Liver (tissue), 9 donors: ENCODE results near the gene ZFP91. TPM values are rescaled to one million over a fixed set of nuclear protein-coding genes. Genes with fewer than 3 reads are reported as not detected.

ENCODE experiments used
- DNase-seq: peaks from one replicate; pipeline ENCODE4 v3.0.0-alpha.2; 2017; ENCODE audit warnings: low spot score
- H3K27ac ChIP-seq, 2 donors: one replicate each; pipeline ENCODE4 v1.7.0; 2013; ENCODE audit warnings: inconsistent platforms in 2 of 2, low read length in 2 of 2, control low read depth in 1 of 2, low read depth in 1 of 2, mild to moderate bottlenecking in 1 of 2
- H3K27me3 ChIP-seq, 4 donors: one replicate each; pipeline versions ENCODE4 v1.6.1 to v1.7.0; 2013; ENCODE audit warnings: low read length in 3 of 4, inconsistent platforms in 1 of 4, mild to moderate bottlenecking in 1 of 4, moderate library complexity in 1 of 4; ENCODE audit not compliant: control insufficient read depth in 4 of 4, insufficient read depth in 4 of 4
- H3K36me3 ChIP-seq, 4 donors: one replicate each; pipeline versions ENCODE4 v1.6.1 to v1.7.0; 2013; ENCODE audit warnings: low read length in 3 of 4, mild to moderate bottlenecking in 3 of 4, low read depth in 1 of 4, moderate library complexity in 1 of 4; ENCODE audit not compliant: control insufficient read depth in 4 of 4, insufficient read depth in 3 of 4
- H3K4me1 ChIP-seq, 4 donors: one replicate each; pipeline versions ENCODE4 v1.6.1 to v1.7.0; 2013; ENCODE audit warnings: low read length in 3 of 4, mild to moderate bottlenecking in 3 of 4, moderate library complexity in 1 of 4; ENCODE audit not compliant: control insufficient read depth in 4 of 4, insufficient read depth in 4 of 4
- H3K4me3 ChIP-seq, 3 donors: one replicate each; pipeline versions ENCODE4 v1.6.1 to v1.7.0; 2013; ENCODE audit warnings: low read length in 3 of 3, control low read depth in 1 of 3, low read depth in 1 of 3, mild to moderate bottlenecking in 1 of 3
- H3K9ac ChIP-seq, 2 donors: one replicate each; pipeline ENCODE4 v1.7.0; 2013; ENCODE audit warnings: low read length in 2 of 2, mild to moderate bottlenecking in 2 of 2, moderate library complexity in 2 of 2, control low read depth in 1 of 2, low read depth in 1 of 2
- H3K9me3 ChIP-seq, 4 donors: one replicate each; pipeline versions ENCODE4 v1.6.1 to v1.7.0; 2013; ENCODE audit warnings: low read length in 3 of 4; ENCODE audit not compliant: control insufficient read depth in 4 of 4
- ATF3 ChIP-seq: IDR thresholded peaks from 2 replicates; pipeline ENCODE4 v1.6.1; 2016; ENCODE audit warnings: antibody characterized with exemption
- CTCF ChIP-seq: fragments of 150-350 bp; IDR thresholded peaks from 2 replicates; pipeline ENCODE4 v1.5.1; 2017; ENCODE audit warnings: improper control_type of control experiment, low read depth, low read length; ENCODE audit not compliant: missing input control
- EGR1 ChIP-seq, 2 donors: IDR thresholded peaks; 2 replicates each; pipeline ENCODE4 v1.6.1; 2016 to 2018; ENCODE audit warnings: antibody characterized with exemption in 2 of 2, low read depth in 2 of 2
- FOXA1 ChIP-seq: IDR thresholded peaks from 2 replicates; pipeline ENCODE4 v1.6.1; 2016; ENCODE audit warnings: antibody characterized with exemption
- FOXA2 ChIP-seq: IDR thresholded peaks from 2 replicates; pipeline ENCODE4 v1.6.1; 2016; ENCODE audit warnings: antibody characterized with exemption
- GABPA ChIP-seq, 2 donors: IDR thresholded peaks in 1 of 2; conservative IDR thresholded peaks in 1 of 2; 2 replicates each; pipeline ENCODE4 v1.6.1; 2016; ENCODE audit warnings: antibody characterized with exemption in 2 of 2, mild to moderate bottlenecking in 1 of 2, moderate library complexity in 1 of 2
- HNF4A ChIP-seq, 2 donors: conservative IDR thresholded peaks; 2 replicates each; pipeline ENCODE4 v1.6.1; 2016; ENCODE audit warnings: antibody characterized with exemption in 2 of 2, mild to moderate bottlenecking in 2 of 2
- HNF4G ChIP-seq: IDR thresholded peaks from 2 replicates; pipeline ENCODE4 v1.6.1; 2016; ENCODE audit warnings: antibody characterized with exemption
- JUND ChIP-seq, 2 donors: IDR thresholded peaks; 2 replicates each; pipeline ENCODE4 v1.6.1; 2016; ENCODE audit warnings: antibody characterized with exemption in 2 of 2
- MAX ChIP-seq: IDR thresholded peaks from 2 replicates; pipeline ENCODE4 v1.6.1; 2016; ENCODE audit warnings: antibody characterized with exemption
- NR2F2 ChIP-seq: IDR thresholded peaks from 2 replicates; pipeline ENCODE4 v1.6.1; 2016; ENCODE audit warnings: antibody characterized with exemption
- RAD21 ChIP-seq, 2 donors: IDR thresholded peaks; 2 replicates each; pipeline ENCODE4 v1.6.1; 2016; ENCODE audit warnings: antibody characterized with exemption in 2 of 2, mild to moderate bottlenecking in 2 of 2
- REST ChIP-seq: IDR thresholded peaks from 2 replicates; pipeline ENCODE4 v1.6.1; 2016; ENCODE audit warnings: antibody characterized with exemption, mild to moderate bottlenecking
- RXRA ChIP-seq, 2 donors: IDR thresholded peaks; 2 replicates each; pipeline ENCODE4 v1.6.1; 2017 to 2018; ENCODE audit warnings: antibody characterized with exemption in 2 of 2, mild to moderate bottlenecking in 1 of 2
- SP1 ChIP-seq: IDR thresholded peaks from 2 replicates; pipeline ENCODE4 v1.6.1; 2018; ENCODE audit warnings: antibody characterized with exemption, mild to moderate bottlenecking
- TAF1 ChIP-seq: conservative IDR thresholded peaks from 2 replicates; pipeline ENCODE4 v1.6.1; 2016; ENCODE audit warnings: antibody characterized with exemption, mild to moderate bottlenecking
- YY1 ChIP-seq: IDR thresholded peaks from 2 replicates; pipeline ENCODE4 v1.6.1; 2016; ENCODE audit warnings: antibody characterized with exemption, mild to moderate bottlenecking
- ZBTB33 ChIP-seq: IDR thresholded peaks from 2 replicates; pipeline ENCODE4 v1.6.1; 2016; ENCODE audit warnings: antibody characterized with exemption
- WGBS: extraction: QIAGEN DNeasy Blood & Tissue Kit; methylation state at CpG from one replicate; pipeline ENCODE4 v1.1.7; 2013; 5-methylcytosine and 5-hydroxymethylcytosine counted together
- polyA plus RNA-seq, 2 donors: library from polyadenylated mRNA; stranded (reverse) in 1 of 2; unstranded in 1 of 2; fragments of 200-250 nt in 1 of 2; fragments of >200 nt in 1 of 2; fragmentation: Nextera tagmentation in 1 of 2; extraction: Ambion mirVana in 1 of 2; gene quantifications; one replicate each; pipeline versions ENCODE4 v1.2.1 to v1.2.3, GENCODE V29; 2013 to 2015
- total RNA-seq, 2 donors: library from RNA; depleted of rRNA; stranded (reverse); fragments of >200 nt; gene quantifications; one replicate each; pipeline ENCODE4 v1.2.3, GENCODE V29; 2014
- donor health status: healthy.
- donor health status: healthy.
- donor health status: healthy.
- donor health status: healthy.
- donor health status: healthy.

ZFP91 gene
- total and polyA plus RNA-seq, 4 donors = 8.9 to 27.8 (median 20.0) TPM

DNA sequence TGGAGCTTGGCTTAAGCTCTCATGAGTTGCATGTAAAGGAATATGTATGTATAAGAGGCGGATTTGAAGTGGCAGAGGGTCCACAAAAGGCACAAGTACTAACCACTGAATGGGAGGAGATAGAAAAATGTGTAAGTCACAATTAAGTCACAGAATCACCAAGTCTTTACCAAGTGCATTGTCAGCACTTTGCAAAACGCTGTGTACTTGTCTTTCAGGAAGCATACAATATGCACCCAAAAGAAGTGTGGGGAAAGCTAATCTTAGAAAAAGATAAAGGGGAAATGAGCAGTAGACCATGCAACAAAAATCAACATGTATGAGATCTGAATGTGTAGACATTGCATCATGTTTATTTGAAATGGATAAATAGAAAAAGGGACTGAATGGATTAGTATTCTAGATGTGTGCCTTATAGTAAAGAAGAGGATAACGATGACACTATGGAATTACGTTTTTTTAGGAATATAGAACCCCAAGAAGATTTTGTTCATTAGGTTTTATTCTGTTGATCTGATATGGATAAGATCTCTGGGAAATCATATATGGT is 48.1 kb downstream of the ZFP91 start:
- Histone ChIP-seq H3K27me3 (no peaks in the 10 kb centered on the region), H3K27ac (no peak overlapping the region), H3K36me3 (peaks cover 0 to 23% (median 13%) of the 10 kb centered on the region in 4 donors), H3K4me1 (peaks cover 0 to 2% (median 0%) of the 10 kb centered on the region in 4 donors), H3K9me3 (no peaks in the 10 kb centered on the region), H3K9ac (no peak overlapping the region), H3K4me3 (no peak overlapping the region)
- WGBS = 82% methylated on average over 4 of the region's 4 CpGs
- no peak for DNase-seq
- TF ChIP-seq EGR1 (IDR thresholded peaks at IDR 0.05; ENCODE audit: low read depth in 2 of 2) (no peak), ZBTB33 (no peak), YY1 (no peak), RXRA (IDR thresholded peaks at IDR 0.05) (no peak), HNF4A (conservative IDR thresholded peaks at IDR 0.05) (no peak), MAX (no peak), ATF3 (no peak), SP1 (no peak), NR2F2 (no peak), JUND (IDR thresholded peaks at IDR 0.05) (no peak), FOXA2 (no peak), FOXA1 (no peak), CTCF (no peak), RAD21 (IDR thresholded peaks at IDR 0.05) (no peak), GABPA (IDR thresholded peaks at IDR 0.05 in 1 of 2, conservative IDR thresholded peaks at IDR 0.05 in 1 of 2) (no peak), REST (no peak), HNF4G (no peak), TAF1 (no peak)
